Measurements from ENCODE around the gene DELE1.
"Not testable (repeated sequence)": the region's sequence is repeated elsewhere in the genome, so short reads cannot be mapped to it uniquely, and the experiment has no call there.

The DELE1 gene

GRCh38 chr5:141914199-141914743 is 9.4 kb upstream of the DELE1 start:
- peaks cover 7% of the 10 kb centered on the region; the same call in 1 of the 2 replicates for H3K4me1 ChIP-seq (ENCODE audit: insufficient read depth, low read length)
- H3K27me3 ChIP-seq (ENCODE audit: insufficient read depth, low read length) = peaks cover 39% of the 10 kb centered on the region
- no peaks in the 10 kb centered on the region for H3K9me3 ChIP-seq (ENCODE audit: insufficient read depth, low read depth, low read length)
- H3K4me3 ChIP-seq (ENCODE audit: low read length) = peak overlapping the region; percentile 76
- H3K36me3 ChIP-seq (ENCODE audit: insufficient read depth, low read depth, low read length) = no peaks in the 10 kb centered on the region
- H3K27ac ChIP-seq (ENCODE audit: low read length) = no peak overlapping the region
- peak overlapping the region; percentile 59; the same call in 1 of the 2 replicates for H3K9ac ChIP-seq (ENCODE audit: low read depth, low read length)

- Histone ChIP-seq H3K4me3 (ENCODE audit: low read length) (no peak overlapping the region), H3K27me3 (ENCODE audit: insufficient read depth, low read length) (peaks cover 39% of the 10 kb centered on the region), H3K4me1 (ENCODE audit: insufficient read depth, low read length) (peaks cover 7% of the 10 kb centered on the region; the same call in 1 of the 2 replicates), H3K9ac (ENCODE audit: low read depth, low read length) (no peak overlapping the region), H3K9me3 (ENCODE audit: insufficient read depth, low read depth, low read length) (no peaks in the 10 kb centered on the region), H3K27ac (ENCODE audit: low read length) (no peak overlapping the region), H3K36me3 (ENCODE audit: insufficient read depth, low read depth, low read length) (no peaks in the 10 kb centered on the region)
Measured at GRCh38 chr5:141914797-141915196, 8.9 kb upstream of the DELE1 start.

DNA sequence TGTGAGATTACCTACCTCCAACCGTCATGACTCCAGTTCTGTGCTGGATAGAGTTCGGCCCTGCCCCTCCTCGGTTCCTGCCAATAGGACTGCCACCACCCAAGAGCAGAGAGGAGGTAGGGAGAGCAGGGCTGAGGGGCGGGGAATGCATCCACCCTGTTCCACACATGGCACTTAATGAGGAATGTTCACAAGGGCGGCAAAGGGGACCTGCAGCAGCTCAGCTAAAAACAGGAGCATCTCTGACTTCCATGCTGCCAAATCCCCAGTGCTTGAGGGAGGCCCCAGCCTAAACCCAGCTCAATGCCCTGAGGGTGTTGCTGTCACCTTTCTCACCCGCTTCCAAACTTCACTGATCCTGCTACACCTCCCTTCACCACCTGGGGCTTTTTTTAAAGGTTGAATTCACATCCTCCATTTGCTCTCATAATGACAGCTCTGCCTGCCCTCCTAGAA is 7.8 kb upstream of the DELE1 start:
- no peaks in the 10 kb centered on the region for H3K36me3 ChIP-seq (ENCODE audit: insufficient read depth, low read depth, low read length)
- no peaks in the 10 kb centered on the region for H3K9me3 ChIP-seq (ENCODE audit: insufficient read depth, low read depth, low read length)
- no peak overlapping the region for H3K4me3 ChIP-seq (ENCODE audit: low read length)
- H3K4me1 ChIP-seq (ENCODE audit: insufficient read depth, low read length) = peaks cover 7% of the 10 kb centered on the region; the same call in 1 of the 2 replicates
- H3K27ac ChIP-seq (ENCODE audit: low read length) = no peak overlapping the region
- no peak overlapping the region for H3K9ac ChIP-seq (ENCODE audit: low read depth, low read length)
- H3K27me3 ChIP-seq (ENCODE audit: insufficient read depth, low read length) = peaks cover 39% of the 10 kb centered on the region

DNA sequence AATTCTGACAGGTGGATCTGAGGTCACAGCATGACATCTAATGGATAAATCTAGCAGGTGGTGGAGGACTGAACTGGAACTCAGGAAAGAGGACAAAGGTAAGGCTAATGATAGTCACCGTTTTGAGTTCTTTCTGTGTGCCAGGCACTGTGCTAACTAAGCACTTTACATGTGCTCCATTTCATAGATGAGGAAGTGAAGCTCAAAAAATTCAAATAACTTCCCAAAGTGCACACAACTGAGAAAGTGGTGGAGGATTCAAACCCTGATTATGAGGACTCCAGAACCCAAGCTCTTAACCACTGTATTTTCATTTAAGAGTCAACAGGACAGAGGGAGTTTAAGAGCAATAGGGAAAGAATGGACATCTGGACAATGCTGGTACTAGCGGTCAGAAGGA is 7.1 kb upstream of the DELE1 start:
- no peak overlapping the region for H3K27ac ChIP-seq (ENCODE audit: low read length)
- H3K4me1 ChIP-seq (ENCODE audit: insufficient read depth, low read length) = peaks cover 7% of the 10 kb centered on the region; the same call in 1 of the 2 replicates
- H3K4me3 ChIP-seq (ENCODE audit: low read length) = no peak overlapping the region
- H3K36me3 ChIP-seq (ENCODE audit: insufficient read depth, low read depth, low read length) = no peaks in the 10 kb centered on the region
- H3K9ac ChIP-seq (ENCODE audit: low read depth, low read length) = no peak overlapping the region
- no peaks in the 10 kb centered on the region for H3K9me3 ChIP-seq (ENCODE audit: insufficient read depth, low read depth, low read length)
- H3K27me3 ChIP-seq (ENCODE audit: insufficient read depth, low read length) = peaks cover 39% of the 10 kb centered on the region

DNA sequence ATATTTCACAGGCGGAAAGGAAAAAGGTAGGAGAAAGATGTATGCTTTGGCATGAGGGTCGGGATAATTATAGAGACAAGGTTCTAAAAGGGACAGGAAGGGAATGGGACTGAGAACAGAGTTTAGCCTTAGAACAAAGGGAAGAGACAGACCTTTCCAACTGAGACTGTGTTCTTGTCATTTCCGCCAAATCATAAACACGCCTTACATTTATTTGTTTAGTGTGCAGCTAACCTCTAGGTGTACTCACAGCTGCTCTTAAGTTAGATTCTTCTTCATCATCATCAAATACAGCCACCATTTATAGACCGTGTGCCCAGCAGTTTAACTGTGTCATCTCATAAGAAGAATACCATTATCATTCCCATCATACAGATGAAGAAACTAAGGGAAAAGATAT is 5.9 kb upstream of the DELE1 start:
- Histone ChIP-seq H3K36me3 (ENCODE audit: insufficient read depth, low read depth, low read length) (no peaks in the 10 kb centered on the region), H3K4me3 (ENCODE audit: low read length) (no peak overlapping the region), H3K9me3 (ENCODE audit: insufficient read depth, low read depth, low read length) (no peaks in the 10 kb centered on the region), H3K9ac (ENCODE audit: low read depth, low read length) (no peak overlapping the region), H3K27ac (ENCODE audit: low read length) (no peak overlapping the region), H3K4me1 (ENCODE audit: insufficient read depth, low read length) (peaks cover 7% of the 10 kb centered on the region; the same call in 1 of the 2 replicates), H3K27me3 (ENCODE audit: insufficient read depth, low read length) (peaks cover 33% of the 10 kb centered on the region)

DNA sequence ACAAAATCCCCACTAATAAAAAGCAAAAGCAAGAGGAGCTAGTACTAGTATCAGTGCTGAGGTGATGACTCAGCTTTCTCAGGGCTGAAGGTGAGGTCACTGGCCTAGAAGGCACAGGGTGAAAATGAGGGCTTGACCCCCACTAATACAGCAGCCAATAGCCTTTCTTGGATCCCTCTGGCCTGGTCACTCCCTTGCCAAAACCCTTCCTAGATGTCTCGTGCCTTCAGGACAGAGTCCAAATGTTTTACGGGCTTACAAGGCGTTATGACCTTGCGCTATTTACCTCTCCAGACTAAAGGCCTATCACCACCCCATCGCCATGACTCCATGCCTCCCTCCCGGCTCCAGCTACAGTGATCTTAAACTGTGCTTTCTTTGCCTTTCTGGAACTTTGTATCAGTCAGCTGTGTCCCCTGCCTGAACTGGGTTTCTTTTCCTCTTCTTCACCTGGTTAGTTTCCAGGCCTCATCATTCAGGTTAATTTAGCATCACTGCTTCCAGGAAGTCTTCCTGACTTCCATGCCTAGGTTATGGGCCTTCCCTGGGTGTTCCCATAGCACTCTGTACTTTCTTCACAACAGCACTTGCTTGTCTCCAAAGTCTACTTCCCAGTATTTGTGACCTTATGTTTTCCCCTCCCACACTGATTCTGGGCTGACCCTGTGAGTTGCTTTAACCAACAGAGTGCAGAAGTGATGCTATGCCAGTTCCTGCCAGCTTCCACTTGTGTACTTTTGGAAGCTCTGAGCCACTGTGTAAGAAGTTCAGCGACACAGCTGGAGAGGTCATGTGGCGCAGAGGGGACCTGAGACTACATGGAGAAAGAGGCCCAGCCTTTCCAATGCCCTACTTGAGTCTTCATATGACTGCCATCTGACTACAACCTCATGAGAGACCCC is 4.2 kb upstream of the DELE1 start:
- Histone ChIP-seq H3K36me3 (ENCODE audit: insufficient read depth, low read depth, low read length) (no peaks in the 10 kb centered on the region), H3K9ac (ENCODE audit: low read depth, low read length) (no peak overlapping the region), H3K4me3 (ENCODE audit: low read length) (no peak overlapping the region), H3K4me1 (ENCODE audit: insufficient read depth, low read length) (0 out of 2 replicates have a peak, but pooled peaks cover 2% of the 10 kb centered on the region), H3K27me3 (ENCODE audit: insufficient read depth, low read length) (peaks cover 16% of the 10 kb centered on the region), H3K27ac (ENCODE audit: low read length) (no peak overlapping the region), H3K9me3 (ENCODE audit: insufficient read depth, low read depth, low read length) (no peaks in the 10 kb centered on the region)

DNA sequence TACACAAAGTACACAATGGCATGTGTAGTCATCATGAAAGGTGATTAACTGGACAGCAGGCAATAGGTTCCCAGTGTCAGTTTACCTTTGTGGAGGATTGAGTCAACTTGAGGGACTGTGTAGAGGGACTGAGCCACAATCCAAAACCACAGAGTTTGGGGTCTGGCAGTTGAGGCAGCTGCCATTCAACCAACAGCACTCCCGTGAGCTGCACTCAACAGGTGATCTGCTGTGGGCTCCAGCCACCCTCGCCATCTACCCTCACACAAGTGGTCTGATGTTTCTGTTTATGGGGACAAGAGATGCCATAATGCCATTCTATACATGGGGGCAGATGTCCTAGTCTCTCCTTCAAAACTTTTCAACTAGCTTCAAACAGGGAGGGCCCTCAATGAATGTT is 2.9 kb upstream of the DELE1 start:
- no peak overlapping the region for H3K4me3 ChIP-seq (ENCODE audit: low read length)
- 0 out of 2 replicates have a peak, but pooled peaks cover 2% of the 10 kb centered on the region for H3K4me1 ChIP-seq (ENCODE audit: insufficient read depth, low read length)
- no peak overlapping the region for H3K27ac ChIP-seq (ENCODE audit: low read length)
- peaks cover 6% of the 10 kb centered on the region; the same call in 1 of the 2 replicates for H3K36me3 ChIP-seq (ENCODE audit: insufficient read depth, low read depth, low read length)
- H3K27me3 ChIP-seq (ENCODE audit: insufficient read depth, low read length) = 0 out of 2 replicates have a peak, but pooled peaks cover 7% of the 10 kb centered on the region
- H3K9me3 ChIP-seq (ENCODE audit: insufficient read depth, low read depth, low read length) = no peaks in the 10 kb centered on the region
- no peak overlapping the region for H3K9ac ChIP-seq (ENCODE audit: low read depth, low read length)

DNA sequence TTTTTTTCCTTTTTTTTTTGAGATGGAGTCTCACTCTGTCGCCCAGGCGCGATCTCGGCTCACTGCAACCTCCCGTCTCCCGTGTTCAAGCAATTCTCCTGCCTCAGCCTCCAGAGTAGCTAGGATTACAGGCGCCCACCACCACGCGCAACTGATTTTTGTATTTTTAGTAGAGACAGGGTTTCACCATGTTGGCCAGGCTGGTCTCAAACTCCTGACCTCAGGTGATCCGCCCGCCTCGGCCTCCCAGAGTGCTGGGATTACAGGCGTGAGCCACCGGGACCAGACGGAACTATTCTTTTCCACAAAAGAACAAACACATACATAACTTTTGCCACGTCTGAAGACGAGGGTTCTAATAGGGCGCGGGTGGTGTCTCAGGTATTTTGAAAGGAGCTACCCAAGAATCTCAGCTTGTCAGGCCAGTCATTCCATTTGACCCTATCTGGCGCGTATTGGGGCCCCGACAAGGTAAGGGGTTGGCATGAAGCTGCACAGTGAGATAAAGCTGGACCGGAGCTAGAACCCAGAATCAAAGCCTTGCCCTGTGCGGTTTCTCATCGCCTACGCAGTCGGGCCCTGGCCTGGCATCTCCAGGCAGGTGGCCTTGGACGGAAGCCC is 734 bp upstream of the DELE1 start:
- H3K9ac ChIP-seq (ENCODE audit: low read depth, low read length) = peak overlapping the region; percentile 87; the same call in 1 of the 2 replicates
- peaks cover 27% of the 10 kb centered on the region for H3K36me3 ChIP-seq (ENCODE audit: insufficient read depth, low read depth, low read length)
- H3K27ac ChIP-seq (ENCODE audit: low read length) = peak overlapping the region; percentile 83
- H3K4me1 ChIP-seq (ENCODE audit: insufficient read depth, low read length); H3K9me3 ChIP-seq (ENCODE audit: insufficient read depth, low read depth, low read length); H3K27me3 ChIP-seq (ENCODE audit: insufficient read depth, low read length): not testable (repeated sequence)
- H3K4me3 ChIP-seq (ENCODE audit: low read length) = peak overlapping the region; percentile 86

- Histone ChIP-seq H3K9ac (ENCODE audit: low read depth, low read length) (no peak overlapping the region), H3K27me3 (ENCODE audit: insufficient read depth, low read length) (no peaks in the 10 kb centered on the region), H3K4me3 (ENCODE audit: low read length) (no peak overlapping the region), H3K27ac (ENCODE audit: low read length) (no peak overlapping the region), H3K36me3 (ENCODE audit: insufficient read depth, low read depth, low read length) (peaks cover 62% of the 10 kb centered on the region), H3K4me1 (ENCODE audit: insufficient read depth, low read length) (0 out of 2 replicates have a peak, but pooled peaks cover 2% of the 10 kb centered on the region), H3K9me3 (ENCODE audit: insufficient read depth, low read depth, low read length) (no peaks in the 10 kb centered on the region)
Measured at GRCh38 chr5:141926434-141926833, 2.8 kb downstream of the DELE1 start.

DNA sequence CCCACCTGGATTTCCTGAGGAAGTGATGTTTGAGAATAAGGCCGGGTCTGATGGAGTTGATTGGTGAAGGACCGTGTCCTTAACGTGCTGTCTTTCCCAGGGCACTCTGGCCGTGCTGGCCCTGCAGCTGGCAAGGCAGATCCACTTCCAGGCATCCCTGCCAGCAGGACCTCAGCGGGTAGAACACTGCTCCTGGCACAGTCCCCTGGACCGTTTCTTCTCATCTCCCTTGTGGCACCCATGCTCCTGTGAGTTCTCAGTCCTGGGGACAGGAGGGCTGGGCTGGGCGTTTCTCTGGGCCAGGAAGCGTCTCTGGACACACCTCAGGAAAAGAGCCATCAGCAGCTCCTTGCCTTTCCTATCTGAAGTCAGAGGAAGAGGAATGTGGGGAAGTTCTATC is 4.4 kb downstream of the DELE1 start:
- no peak overlapping the region for H3K4me3 ChIP-seq (ENCODE audit: low read length)
- peaks cover 76% of the 10 kb centered on the region for H3K36me3 ChIP-seq (ENCODE audit: insufficient read depth, low read depth, low read length)
- H3K27me3 ChIP-seq (ENCODE audit: insufficient read depth, low read length) = no peaks in the 10 kb centered on the region
- H3K27ac ChIP-seq (ENCODE audit: low read length) = no peak overlapping the region
- H3K9ac ChIP-seq (ENCODE audit: low read depth, low read length) = no peak overlapping the region
- 0 out of 2 replicates have a peak, but pooled peaks cover 2% of the 10 kb centered on the region for H3K4me1 ChIP-seq (ENCODE audit: insufficient read depth, low read length)
- H3K9me3 ChIP-seq (ENCODE audit: insufficient read depth, low read depth, low read length) = no peaks in the 10 kb centered on the region

- Histone ChIP-seq H3K4me1 (ENCODE audit: insufficient read depth, low read length) (no peaks in the 10 kb centered on the region), H3K4me3 (ENCODE audit: low read length) (no peak overlapping the region), H3K27me3 (ENCODE audit: insufficient read depth, low read length) (no peaks in the 10 kb centered on the region), H3K9ac (ENCODE audit: low read depth, low read length) (no peak overlapping the region), H3K27ac (ENCODE audit: low read length) (no peak overlapping the region), H3K9me3 (ENCODE audit: insufficient read depth, low read depth, low read length) (no peaks in the 10 kb centered on the region), H3K36me3 (ENCODE audit: insufficient read depth, low read depth, low read length) (peaks cover 91% of the 10 kb centered on the region)
Measured at GRCh38 chr5:141929398-141930058, 5.9 kb downstream of the DELE1 start.
